HUDEP-2 (cell line): ENCODE measurements around the gene OGN.

ENCODE experiments used
- DNase-seq, 76 experiments: peaks; one replicate each; lab custom pipeline; 2025; ENCODE audit not compliant: unreplicated experiment in 76 of 76; lab: John Stamatoyannopoulos, UW

The OGN gene

DNA sequence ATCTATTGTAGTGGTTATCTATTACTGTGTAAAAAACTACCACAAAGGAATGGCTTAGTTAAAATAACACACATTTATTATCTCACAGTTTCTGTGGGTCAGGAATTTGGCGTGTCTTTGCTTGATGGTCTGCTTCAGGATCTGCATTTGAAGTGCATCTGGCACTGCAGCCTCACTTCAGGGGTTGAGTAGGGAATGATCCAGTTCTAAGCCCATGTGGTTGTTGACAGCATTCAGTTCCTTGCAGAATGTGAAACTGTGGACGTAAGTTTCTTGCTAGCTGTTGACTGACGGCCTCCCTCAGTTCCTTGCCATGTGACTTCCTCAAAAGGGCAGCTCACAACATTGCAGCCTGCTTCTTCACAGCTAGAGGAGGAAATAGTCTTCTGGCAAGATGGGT, 2.1 kb upstream of the OGN start:
- no peak for DNase-seq

DNA sequence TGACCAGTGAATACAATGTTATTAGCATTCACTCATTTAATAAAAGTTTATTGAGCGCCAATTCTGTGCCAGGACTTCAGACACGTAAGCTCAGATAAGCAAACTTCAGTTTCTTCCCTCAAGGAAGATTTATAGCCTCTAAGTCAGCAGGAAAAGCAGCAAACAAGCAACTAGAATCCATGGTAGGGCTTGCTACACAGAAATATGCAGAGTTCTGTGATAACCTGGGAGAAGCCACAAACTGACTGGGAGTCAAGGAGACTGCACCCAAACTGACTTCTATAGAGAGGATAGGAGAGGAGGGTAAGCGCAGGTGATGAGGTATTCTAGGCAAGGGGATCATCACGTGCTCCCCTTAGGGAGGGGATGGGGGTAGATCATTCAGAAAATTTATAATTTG, 1.4 kb upstream of the OGN start:
- no peak for DNase-seq

- DNase-seq, result no peak
These were observed 1.3 kb downstream of the OGN start for GRCh38 chr9:92402826-92403745.

DNA sequence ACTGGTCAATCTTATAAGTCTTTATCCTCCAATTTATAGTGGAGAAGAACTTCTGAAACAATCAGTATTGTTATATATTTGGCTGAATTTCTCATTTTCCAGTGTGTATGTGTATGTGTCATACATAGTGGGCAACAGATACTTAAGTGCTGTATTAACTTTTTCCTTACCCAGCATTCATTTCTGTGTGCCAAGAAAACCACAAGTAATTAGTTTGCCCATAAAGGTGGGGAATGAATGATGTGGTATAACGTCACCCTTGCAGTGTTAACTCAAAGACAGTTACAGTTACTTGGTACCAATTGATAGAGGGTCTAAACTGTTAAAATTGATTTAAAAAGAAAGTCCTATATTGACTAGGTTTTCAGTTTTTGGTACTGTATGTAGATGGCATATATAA, 2.0 kb downstream of the OGN start:
- DNase-seq, result no peak

DNA sequence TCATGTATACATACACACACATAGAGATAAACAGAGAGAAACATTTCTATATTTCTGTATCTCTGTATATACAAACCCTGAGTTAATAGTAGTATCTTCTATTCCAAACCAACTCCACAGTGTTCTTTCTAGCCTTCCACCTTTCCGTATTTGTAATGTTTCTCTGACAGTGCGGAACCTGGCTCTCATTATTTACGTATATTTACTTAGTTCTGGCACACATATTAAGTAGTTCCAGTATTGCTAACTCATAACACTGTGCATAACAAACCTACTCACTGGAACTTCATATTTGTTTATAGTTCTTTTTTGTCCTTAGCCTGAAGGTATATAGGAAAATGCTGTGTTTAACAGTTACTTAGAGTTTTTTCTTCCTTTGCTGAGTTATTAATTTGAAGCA, 6.5 kb downstream of the OGN start:
- DNase-seq, result no peak

DNA sequence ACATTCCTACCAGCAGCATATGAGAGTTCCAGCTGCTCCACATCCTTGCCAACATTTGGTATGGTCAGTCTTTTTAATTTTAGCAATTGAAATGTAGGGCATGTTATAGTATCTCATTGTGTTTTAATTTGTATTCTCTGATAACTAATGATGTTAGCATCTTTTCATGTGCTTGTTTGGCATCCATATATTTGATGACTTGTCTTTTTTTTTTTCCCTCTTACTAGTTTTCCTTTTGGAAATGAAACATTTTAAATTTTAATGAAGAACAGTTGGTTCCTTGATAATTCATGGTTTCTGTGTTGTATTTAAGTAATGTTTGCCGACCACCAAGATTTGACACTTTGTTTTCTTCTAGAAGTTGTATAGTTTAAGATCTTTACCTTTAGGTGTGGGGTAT, 8.8 kb downstream of the OGN start:
- no peak for DNase-seq

- DNase-seq, result no peak
These were observed 10.7 kb downstream of the OGN start for GRCh38 chr9:92393686-92394085.

- no peak for DNase-seq
These were observed 11.7 kb downstream of the OGN start for GRCh38 chr9:92392690-92393089.

DNA sequence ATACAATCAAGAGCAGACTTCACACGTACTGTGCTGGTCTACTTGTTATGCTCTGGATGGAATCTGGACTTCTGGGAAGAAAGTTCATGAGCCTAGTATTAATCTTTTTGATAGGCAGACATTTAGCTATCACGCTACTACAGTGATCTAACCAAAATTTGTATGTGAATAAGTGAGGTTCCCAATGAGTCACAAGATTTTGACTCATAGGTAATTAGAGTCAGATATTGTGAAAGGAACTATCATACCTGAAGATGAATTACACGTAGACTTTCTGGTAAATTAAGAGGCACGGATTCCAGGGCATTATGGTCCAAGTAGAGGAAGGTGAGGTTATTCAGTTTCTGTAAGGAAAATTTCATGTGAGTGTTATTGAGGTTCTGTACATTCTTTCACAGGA, 18.4 kb downstream of the OGN start:
- DNase-seq, result no peak

GRCh38 chr9:92385477-92385876, 18.9 kb downstream of the OGN start:
- no peak for DNase-seq

- DNase-seq, result no peak
These were observed 19.4 kb downstream of the OGN start for GRCh38 chr9:92385001-92385400.

GRCh38 chr9:92384375-92384774, 20.0 kb downstream of the OGN start:
- DNase-seq, result no peak

DNA sequence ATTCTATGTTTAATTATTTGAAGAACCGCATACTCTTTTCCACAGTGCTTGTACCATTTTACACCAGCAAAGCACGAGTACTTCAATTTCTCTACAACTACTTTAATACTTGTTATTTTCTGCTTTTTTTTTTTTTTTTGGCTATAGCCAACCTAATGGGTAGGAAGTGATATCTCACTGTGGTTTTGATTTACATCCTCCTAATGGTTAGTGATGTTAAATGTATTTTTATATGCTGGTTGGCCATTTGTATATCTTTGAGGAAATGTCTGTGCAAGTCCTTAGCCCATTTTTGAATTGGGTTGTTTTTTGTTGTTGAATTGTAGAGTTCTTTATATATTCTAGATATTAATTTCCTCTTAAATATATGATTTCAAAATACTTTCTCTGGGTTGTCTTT, 22.6 kb downstream of the OGN start:
- no peak for DNase-seq

DNA sequence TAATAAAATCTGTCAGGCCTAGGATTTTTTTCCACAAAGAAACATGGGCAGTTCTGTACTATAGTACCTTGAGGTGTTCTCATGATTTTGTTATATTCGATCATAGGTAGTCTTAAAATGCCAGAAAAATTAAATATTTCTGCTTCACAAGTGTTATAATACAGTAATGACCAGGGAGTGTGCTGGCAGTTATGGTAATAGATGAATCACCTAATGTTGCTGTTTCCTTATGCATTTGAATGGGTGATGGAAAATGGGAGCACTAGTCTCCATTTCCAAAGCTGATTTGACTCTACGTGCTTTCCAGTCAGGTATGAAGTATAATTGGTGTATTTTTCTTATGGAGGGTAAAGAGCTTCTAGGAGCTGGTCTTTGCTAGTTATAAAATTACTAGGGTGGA, 23.8 kb downstream of the OGN start:
- no peak for DNase-seq

DNA sequence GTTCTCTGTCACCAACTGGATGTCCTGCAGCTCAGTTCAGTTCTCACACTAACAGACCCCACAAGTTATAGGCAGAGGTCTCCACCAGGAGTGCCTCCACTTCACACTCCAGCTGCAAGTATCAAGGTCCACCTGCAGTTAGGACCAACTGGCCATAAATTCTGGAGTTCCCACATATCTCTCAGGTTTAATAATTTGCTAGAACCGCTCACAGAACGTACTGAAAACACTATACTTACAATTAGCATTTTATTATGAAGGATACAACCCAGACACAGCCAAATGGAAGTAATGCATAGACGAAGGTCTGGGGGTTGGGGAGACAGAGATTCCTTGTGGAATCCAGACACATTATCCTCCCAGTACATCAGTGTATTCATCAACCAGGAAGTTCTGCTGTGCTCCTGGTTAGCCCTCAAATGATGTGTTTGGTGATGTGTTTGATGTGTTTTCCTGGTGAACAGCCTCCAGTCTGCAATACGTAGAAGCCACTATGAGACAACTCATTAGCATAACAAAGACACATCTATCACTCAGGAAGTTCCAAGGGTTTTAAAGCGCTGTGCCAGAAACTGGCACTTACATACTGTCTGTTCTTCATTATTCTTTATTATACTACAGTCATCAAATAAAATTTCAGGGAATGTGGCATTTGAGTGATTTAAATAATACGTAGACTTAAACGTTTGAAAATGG, 25.4 kb downstream of the OGN start:
- DNase-seq, result no peak

DNA sequence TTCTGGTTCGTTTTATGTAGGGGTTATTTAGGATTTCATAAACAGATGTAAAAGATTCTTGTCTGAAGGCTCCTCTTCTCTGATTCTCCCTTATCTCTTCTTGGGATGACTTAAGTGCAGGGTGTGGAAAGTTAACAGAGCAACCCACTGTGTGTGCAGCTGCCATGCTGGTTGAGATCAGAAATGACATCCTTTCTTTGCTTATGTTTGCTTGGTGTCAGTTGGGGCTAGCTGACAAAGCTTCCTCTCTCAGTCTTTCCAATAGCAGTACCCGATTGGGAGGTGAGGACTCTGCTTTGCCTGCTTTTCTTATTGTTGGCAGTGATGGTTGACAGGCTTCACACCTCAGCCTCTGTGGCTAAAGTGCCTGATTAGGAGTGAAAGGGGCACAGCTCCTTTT, 26.5 kb downstream of the OGN start:
- peak in 3 of 76 experiments; percentile 4 to 24 (median 15) for DNase-seq

DNA sequence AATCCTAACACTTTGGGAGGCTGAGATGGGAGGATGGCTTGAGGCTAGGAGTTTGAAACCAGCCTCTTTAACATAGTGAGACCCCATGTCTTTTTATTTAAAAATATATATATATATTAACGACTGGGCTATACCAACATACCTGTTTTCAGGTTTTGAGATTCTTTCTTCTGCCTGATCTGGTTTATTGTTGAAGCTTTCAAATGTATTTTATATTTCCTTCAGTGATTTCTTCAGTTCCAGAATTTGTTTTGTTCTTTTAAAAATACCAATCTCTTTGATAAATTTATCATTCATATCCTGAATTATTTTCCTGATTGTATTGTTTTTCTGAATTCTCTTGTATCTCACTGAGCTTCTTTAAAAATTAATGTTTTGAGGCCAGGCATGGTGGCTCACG, 31.2 kb downstream of the OGN start:
- DNase-seq, result no peak

DNA sequence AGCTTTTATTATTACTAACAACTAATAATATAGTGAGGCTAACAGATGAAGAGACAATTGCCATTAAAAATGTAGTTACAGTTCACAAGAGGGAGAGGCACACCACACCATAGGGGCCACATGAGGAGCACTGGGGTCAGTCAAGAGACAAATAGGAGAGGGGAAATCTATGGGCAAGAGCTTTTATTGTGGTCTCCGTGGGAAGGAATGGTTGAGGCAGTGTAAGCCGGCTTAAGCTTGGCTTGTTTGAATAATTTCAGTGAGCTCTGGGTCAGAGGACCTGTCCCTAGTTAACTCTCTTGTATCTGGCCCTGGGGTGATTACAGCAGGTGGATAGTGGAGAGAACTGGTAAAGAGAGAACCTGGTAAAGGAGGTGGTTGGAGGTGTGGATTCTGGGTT, 35.3 kb downstream of the OGN start:
- no peak for DNase-seq

- no peak for DNase-seq
These were observed 44.3 kb downstream of the OGN start for GRCh38 chr9:92360083-92360482.

GRCh38 chr9:92359394-92359995, 44.9 kb downstream of the OGN start:
- no peak for DNase-seq

GRCh38 chr9:92353051-92353450, 51.3 kb downstream of the OGN start:
- DNase-seq, result no peak

DNA sequence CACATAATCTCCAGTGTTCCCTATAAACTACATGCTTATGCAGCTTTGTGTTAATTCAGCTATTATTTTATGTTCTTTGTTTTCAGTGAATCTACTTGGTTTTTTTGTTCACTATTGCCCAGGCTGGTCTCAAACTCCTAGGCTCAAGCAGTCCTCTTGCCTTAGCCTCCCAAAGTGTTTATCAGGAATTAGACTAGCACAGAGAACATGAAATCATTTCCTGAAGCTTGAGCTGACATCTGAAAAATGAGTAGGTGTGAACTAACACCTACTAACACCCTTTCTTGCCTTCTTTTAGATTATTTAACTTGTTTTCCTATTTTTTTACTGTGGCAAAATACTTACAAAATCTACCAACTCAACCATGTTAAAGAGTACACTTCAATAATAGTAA, 53.6 kb downstream of the OGN start:
- no peak for DNase-seq
